ENCODE data around the gene SIRT1.
"Not testable (repeated sequence)": the region's sequence is repeated elsewhere in the genome, so short reads cannot be mapped to it uniquely, and the experiment has no call there.

Gene SIRT1

DNA sequence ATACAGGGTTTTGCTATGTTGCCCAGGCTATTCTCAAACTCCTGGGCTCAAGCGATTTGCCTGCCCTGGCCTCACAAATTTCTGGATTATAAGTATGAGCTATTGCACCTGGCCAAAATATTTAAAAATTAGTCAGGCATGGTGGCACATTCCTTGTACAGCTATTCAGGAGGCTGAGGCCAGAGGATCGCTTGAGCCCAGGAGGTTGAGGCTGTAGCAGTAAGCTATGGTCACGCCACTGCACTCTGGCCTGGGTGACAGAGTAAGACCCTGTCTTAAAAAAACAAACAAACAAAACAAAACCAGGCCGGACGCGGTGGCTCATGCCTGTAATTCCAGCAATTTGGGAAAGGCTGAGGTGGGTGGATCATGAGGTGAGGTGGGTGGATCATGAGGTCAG, 14.5 kb upstream of the SIRT1 start:
- Histone ChIP-seq H3K27ac (ENCODE audit: low read length) (no peak overlapping the region), H3K4me2 (ENCODE audit: low read depth, low read length) (no peak overlapping the region), H2AFZ (ENCODE audit: low read length) (no peak overlapping the region), H3F3A (ENCODE audit: insufficient read depth, low read length) (no peaks in the 10 kb centered on the region), H3K9ac (ENCODE audit: low read length) (no peak overlapping the region), H3K36me3 (replicated peaks; ENCODE audit: insufficient read depth, low read length) (no peaks in the 10 kb centered on the region), H3K27me3 (replicated peaks; ENCODE audit: insufficient read depth, low read length) (no peaks in the 10 kb centered on the region), H3K9me2 (replicated peaks; ENCODE audit: insufficient read depth, low read length) (no peaks in the 10 kb centered on the region), H3K4me3 (ENCODE audit: low read length) (no peak overlapping the region), H4K20me1 (ENCODE audit: insufficient read depth, low read length) (no peaks in the 10 kb centered on the region), H3K79me2 (ENCODE audit: low read length) (no peaks in the 10 kb centered on the region), H3K4me1 (ENCODE audit: low read length) (no peaks in the 10 kb centered on the region), H3K9me3 (replicated peaks; ENCODE audit: insufficient read depth, low read length) (no peaks in the 10 kb centered on the region)
- no peak for TF ChIP-seq EZH2 (optimal IDR thresholded peaks at IDR 0.05; ENCODE audit: low read depth, low read length)
- TF ChIP-seq, protein P1, sequence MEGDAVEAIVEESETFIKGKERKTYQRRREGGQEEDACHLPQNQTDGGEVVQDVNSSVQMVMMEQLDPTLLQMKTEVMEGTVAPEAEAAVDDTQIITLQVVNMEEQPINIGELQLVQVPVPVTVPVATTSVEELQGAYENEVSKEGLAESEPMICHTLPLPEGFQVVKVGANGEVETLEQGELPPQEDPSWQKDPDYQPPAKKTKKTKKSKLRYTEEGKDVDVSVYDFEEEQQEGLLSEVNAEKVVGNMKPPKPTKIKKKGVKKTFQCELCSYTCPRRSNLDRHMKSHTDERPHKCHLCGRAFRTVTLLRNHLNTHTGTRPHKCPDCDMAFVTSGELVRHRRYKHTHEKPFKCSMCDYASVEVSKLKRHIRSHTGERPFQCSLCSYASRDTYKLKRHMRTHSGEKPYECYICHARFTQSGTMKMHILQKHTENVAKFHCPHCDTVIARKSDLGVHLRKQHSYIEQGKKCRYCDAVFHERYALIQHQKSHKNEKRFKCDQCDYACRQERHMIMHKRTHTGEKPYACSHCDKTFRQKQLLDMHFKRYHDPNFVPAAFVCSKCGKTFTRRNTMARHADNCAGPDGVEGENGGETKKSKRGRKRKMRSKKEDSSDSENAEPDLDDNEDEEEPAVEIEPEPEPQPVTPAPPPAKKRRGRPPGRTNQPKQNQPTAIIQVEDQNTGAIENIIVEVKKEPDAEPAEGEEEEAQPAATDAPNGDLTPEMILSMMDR (IDR thresholded peaks at IDR 0.05; ENCODE audit: low read length), result no peak
- no peak for TF ChIP-seq EZH2phosphoT487 (IDR thresholded peaks at IDR 0.05; ENCODE audit: low read length)
- DNase-seq, result no peak

DNA sequence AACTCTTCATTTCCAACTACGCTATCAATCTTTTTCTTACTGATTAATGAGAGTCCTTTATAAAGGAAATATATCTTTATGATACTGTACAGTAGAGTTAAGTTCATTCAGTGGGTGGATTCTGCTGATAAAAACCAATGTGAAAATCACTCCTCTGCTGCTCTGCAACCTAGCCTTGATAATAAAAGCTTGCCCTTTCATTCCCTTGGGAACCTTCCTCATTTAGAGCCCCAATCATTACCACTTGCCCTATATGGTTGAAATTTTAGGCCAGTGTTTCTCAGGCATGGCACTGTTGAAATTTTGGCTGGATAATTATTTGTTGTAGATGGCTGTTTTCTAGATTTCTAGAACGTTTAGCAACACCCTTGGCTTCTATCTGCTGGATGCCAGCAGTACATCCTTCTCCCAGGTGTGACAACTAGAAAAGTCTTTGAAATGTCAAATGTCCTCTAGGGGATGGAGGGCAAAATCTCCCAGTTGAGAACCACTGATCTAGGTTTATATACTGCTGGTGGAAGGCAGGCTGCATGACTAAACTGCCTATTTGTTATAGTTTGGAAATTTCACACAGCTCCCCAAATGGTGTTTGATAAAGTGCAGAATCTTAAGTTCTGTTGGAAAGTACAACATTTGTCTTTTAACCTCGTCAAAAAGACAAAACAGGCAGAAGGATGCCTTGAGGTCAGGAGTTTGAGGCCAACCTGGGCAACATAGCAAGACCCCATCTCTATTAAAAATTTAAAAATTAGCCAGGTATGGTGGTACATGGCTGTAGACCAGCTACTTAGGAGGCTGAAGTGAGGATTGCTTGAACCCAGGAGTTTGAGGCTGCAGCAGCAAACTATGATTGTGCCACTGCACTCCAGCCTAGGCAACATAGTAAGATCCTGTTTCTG, 8.9 kb upstream of the SIRT1 start:
- H3K9ac ChIP-seq (ENCODE audit: low read length), result no peak overlapping the region
- H3K36me3 ChIP-seq (replicated peaks; ENCODE audit: insufficient read depth, low read length), result no peaks in the 10 kb centered on the region
- H3K9me2 ChIP-seq (replicated peaks; ENCODE audit: insufficient read depth, low read length), result no peaks in the 10 kb centered on the region
- no peak for TF ChIP-seq EZH2phosphoT487 (IDR thresholded peaks at IDR 0.05; ENCODE audit: low read length)
- TF ChIP-seq EZH2 (optimal IDR thresholded peaks at IDR 0.05; ENCODE audit: low read depth, low read length), result no peak
- no peak overlapping the region for H3K4me3 ChIP-seq (ENCODE audit: low read length)
- no peaks in the 10 kb centered on the region for H3F3A ChIP-seq (ENCODE audit: insufficient read depth, low read length)
- no peak overlapping the region for H3K27ac ChIP-seq (ENCODE audit: low read length)
- no peaks in the 10 kb centered on the region for H3K4me1 ChIP-seq (ENCODE audit: low read length)
- no peak overlapping the region for H3K4me2 ChIP-seq (ENCODE audit: low read depth, low read length)
- H4K20me1 ChIP-seq (ENCODE audit: insufficient read depth, low read length), result no peaks in the 10 kb centered on the region
- H3K79me2 ChIP-seq (ENCODE audit: low read length), result no peaks in the 10 kb centered on the region
- DNase-seq, result no peak
- no peaks in the 10 kb centered on the region for H3K9me3 ChIP-seq (replicated peaks; ENCODE audit: insufficient read depth, low read length)
- no peak overlapping the region for H2AFZ ChIP-seq (ENCODE audit: low read length)
- no peaks in the 10 kb centered on the region for H3K27me3 ChIP-seq (replicated peaks; ENCODE audit: insufficient read depth, low read length)

DNA sequence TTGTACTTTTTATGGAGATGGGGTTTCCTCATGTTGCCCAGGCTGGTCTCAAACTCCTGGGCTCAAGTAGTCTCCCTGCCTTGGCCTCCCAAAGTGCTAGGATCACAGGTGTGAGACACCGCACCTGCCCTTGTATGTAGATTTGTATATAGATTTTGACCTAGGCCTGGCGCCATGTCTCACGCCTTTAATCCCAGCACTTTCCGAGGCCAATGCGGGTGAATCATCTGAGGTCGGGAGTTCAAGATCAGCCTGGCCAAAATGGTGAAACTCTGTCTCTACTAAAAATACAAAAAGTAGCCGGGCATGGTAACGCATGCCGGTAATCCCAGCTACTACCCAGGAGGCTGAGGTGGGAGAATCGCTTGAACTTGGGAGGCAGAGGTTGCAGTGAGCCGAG, 7.0 kb upstream of the SIRT1 start:
- H2AFZ ChIP-seq (ENCODE audit: low read length); H3F3A ChIP-seq (ENCODE audit: insufficient read depth, low read length); H4K20me1 ChIP-seq (ENCODE audit: insufficient read depth, low read length); H3K36me3 ChIP-seq (replicated peaks; ENCODE audit: insufficient read depth, low read length); H3K27me3 ChIP-seq (replicated peaks; ENCODE audit: insufficient read depth, low read length); H3K9me3 ChIP-seq (replicated peaks; ENCODE audit: insufficient read depth, low read length); DNase-seq; H3K4me2 ChIP-seq (ENCODE audit: low read depth, low read length); H3K9me2 ChIP-seq (replicated peaks; ENCODE audit: insufficient read depth, low read length); H3K79me2 ChIP-seq (ENCODE audit: low read length); H3K4me3 ChIP-seq (ENCODE audit: low read length); H3K9ac ChIP-seq (ENCODE audit: low read length); H3K4me1 ChIP-seq (ENCODE audit: low read length); H3K27ac ChIP-seq (ENCODE audit: low read length): not testable (repeated sequence)

DNA sequence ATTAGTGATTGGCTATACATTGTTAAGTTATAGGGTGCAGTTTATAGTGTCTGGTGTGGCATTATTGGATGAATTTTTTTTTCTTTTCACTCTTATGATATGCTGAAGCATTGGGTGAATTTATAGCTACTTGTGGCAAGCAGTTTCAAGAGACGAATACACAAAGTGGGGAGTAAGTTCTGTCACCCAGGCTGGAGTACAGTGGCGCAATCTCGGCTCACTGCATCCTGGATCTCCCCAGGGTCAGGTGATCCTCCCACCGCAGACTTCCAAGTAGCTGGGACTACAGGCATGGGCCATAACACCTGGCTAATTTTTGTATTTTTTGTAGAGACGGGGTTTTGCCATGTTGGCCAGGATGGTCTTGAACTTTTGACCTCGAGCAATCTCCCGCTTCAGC, 6.3 kb upstream of the SIRT1 start:
- no peak overlapping the region for H3K27ac ChIP-seq (ENCODE audit: low read length)
- no peaks in the 10 kb centered on the region for H3F3A ChIP-seq (ENCODE audit: insufficient read depth, low read length)
- TF ChIP-seq, protein P1 (IDR thresholded peaks at IDR 0.05; ENCODE audit: low read length), result no peak
- TF ChIP-seq EZH2phosphoT487 (IDR thresholded peaks at IDR 0.05; ENCODE audit: low read length), result no peak
- TF ChIP-seq EZH2 (optimal IDR thresholded peaks at IDR 0.05; ENCODE audit: low read depth, low read length), result no peak
- no peaks in the 10 kb centered on the region for H4K20me1 ChIP-seq (ENCODE audit: insufficient read depth, low read length)
- H2AFZ ChIP-seq (ENCODE audit: low read length), result no peak overlapping the region
- H3K27me3 ChIP-seq (replicated peaks; ENCODE audit: insufficient read depth, low read length), result no peaks in the 10 kb centered on the region
- no peaks in the 10 kb centered on the region for H3K36me3 ChIP-seq (replicated peaks; ENCODE audit: insufficient read depth, low read length)
- H3K9ac ChIP-seq (ENCODE audit: low read length), result no peak overlapping the region
- no peak overlapping the region for H3K4me3 ChIP-seq (ENCODE audit: low read length)
- DNase-seq, result no peak
- H3K4me2 ChIP-seq (ENCODE audit: low read depth, low read length), result no peak overlapping the region
- H3K9me3 ChIP-seq (replicated peaks; ENCODE audit: insufficient read depth, low read length), result no peaks in the 10 kb centered on the region
- no peaks in the 10 kb centered on the region for H3K9me2 ChIP-seq (replicated peaks; ENCODE audit: insufficient read depth, low read length)
- H3K4me1 ChIP-seq (ENCODE audit: low read length), result no peaks in the 10 kb centered on the region
- no peaks in the 10 kb centered on the region for H3K79me2 ChIP-seq (ENCODE audit: low read length)

Measured in MM.1S (cell line).